Astrocyte (in vitro differentiated cells and primary cell): ENCODE results near the gene SH3BP4. TPM values are rescaled to one million over a fixed set of nuclear protein-coding genes. Genes with fewer than 3 reads are reported as not detected.
A peak's percentile ranks its signal among the peaks of the same experiment; 100 is the strongest.

Experiments
- DNase-seq: peaks from one replicate; pipeline ENCODE4 v3.0.0-alpha.2; 2010; ENCODE audit warnings: low read depth
- FAIRE-seq: peaks from 2 replicates; lab custom pipeline; 2011; peaks lifted over from hg19 to GRCh38; lab: Jason Lieb, UNC
- H2AFZ ChIP-seq: 2 replicates; pipeline ENCODE4 v1.6.0; 2012; ENCODE audit warnings: low read depth, low read length, inconsistent platforms
- H3K27ac ChIP-seq: 2 replicates; pipeline ENCODE4 v1.5.1; 2011; ENCODE audit warnings: low read depth, low read length, inconsistent platforms
- H3K27me3 ChIP-seq: 2 replicates; pipeline ENCODE4 v1.6.0; 2011; ENCODE audit warnings: low read length, inconsistent platforms; ENCODE audit not compliant: insufficient read depth
- H3K36me3 ChIP-seq: 2 replicates; pipeline ENCODE4 v1.5.1; 2011; ENCODE audit warnings: low read length, inconsistent platforms; ENCODE audit not compliant: insufficient read depth
- H3K4me1 ChIP-seq: 2 replicates; pipeline ENCODE4 v1.5.1; 2011; ENCODE audit warnings: low read length, inconsistent platforms; ENCODE audit not compliant: insufficient read depth
- H3K4me2 ChIP-seq: 2 replicates; pipeline ENCODE4 v1.6.0; 2012; ENCODE audit warnings: low read length, inconsistent platforms
- H3K4me3 ChIP-seq: 2 replicates; pipeline ENCODE4 v1.5.1; 2011; ENCODE audit warnings: low read depth, mild to moderate bottlenecking, low read length, inconsistent platforms; ENCODE audit not compliant: insufficient read depth
- H3K79me2 ChIP-seq: 2 replicates; pipeline ENCODE4 v1.6.0; 2012; ENCODE audit warnings: mild to moderate bottlenecking, low read length, inconsistent platforms; ENCODE audit not compliant: insufficient read depth
- H3K9ac ChIP-seq: 2 replicates; pipeline ENCODE4 v1.6.0; 2012; ENCODE audit warnings: mild to moderate bottlenecking, low read length, inconsistent platforms
- H3K9me3 ChIP-seq: 2 replicates; pipeline ENCODE4 v1.5.1; 2012; ENCODE audit warnings: low read depth, mild to moderate bottlenecking, low read length, inconsistent platforms; ENCODE audit not compliant: insufficient read depth
- H4K20me1 ChIP-seq: 2 replicates; pipeline ENCODE4 v1.6.0; 2012; ENCODE audit warnings: low read length, inconsistent platforms; ENCODE audit not compliant: insufficient read depth
- H3K27ac Mint-ChIP-seq: one replicate; pipeline ENCODE4 v1.8.0; 2021; ENCODE audit warnings: mild to moderate bottlenecking, mixed read lengths; ENCODE audit not compliant: unreplicated experiment
- H3K27me3 Mint-ChIP-seq: one replicate; pipeline ENCODE4 v1.8.0; 2021; ENCODE audit warnings: low read depth, mixed read lengths; ENCODE audit not compliant: unreplicated experiment
- H3K36me3 Mint-ChIP-seq: one replicate; pipeline ENCODE4 v1.8.0; 2021; ENCODE audit warnings: low read depth, mixed read lengths; ENCODE audit not compliant: unreplicated experiment
- H3K4me1 Mint-ChIP-seq: one replicate; pipeline ENCODE4 v1.8.0; 2021; ENCODE audit warnings: low read depth, mixed read lengths; ENCODE audit not compliant: unreplicated experiment
- H3K4me3 Mint-ChIP-seq: one replicate; pipeline ENCODE4 v1.8.0; 2021; ENCODE audit warnings: mild to moderate bottlenecking, moderate library complexity, mixed read lengths; ENCODE audit not compliant: unreplicated experiment
- H3K9me3 Mint-ChIP-seq: one replicate; pipeline ENCODE4 v1.8.0; 2021; ENCODE audit warnings: mild to moderate bottlenecking, mixed read lengths; ENCODE audit not compliant: unreplicated experiment
- CTCF ChIP-seq: IDR thresholded peaks from 2 replicates; pipeline ENCODE4 v1.5.1; 2011; ENCODE audit warnings: low read depth, mild to moderate bottlenecking, inconsistent platforms, low read length, moderate library complexity; ENCODE audit not compliant: insufficient read depth
- EZH2 ChIP-seq: IDR thresholded peaks from 2 replicates; pipeline ENCODE4 v1.6.1; 2012; ENCODE audit warnings: mild to moderate bottlenecking, low read length, inconsistent platforms; ENCODE audit not compliant: insufficient read depth
- total RNA-seq: library from RNA; stranded (reverse); gene quantifications from 2 replicates; pipeline ENCODE4 v1.2.1, GENCODE V29; 2021

The SH3BP4 gene
- total RNA-seq, 1 donor from 2014 or later, result 127 TPM

- H4K20me1 ChIP-seq, result peaks cover 24% of the 10 kb centered on the region
- H3K27me3 Mint-ChIP-seq, result peaks cover 10% of the 10 kb centered on the region
These were observed 107.3 kb downstream of the SH3BP4 start for GRCh38 chr2:235059161-235059560.

GRCh38 chr2:235061656-235062055, 109.8 kb downstream of the SH3BP4 start:
- no peak overlapping the region for H3K27ac Mint-ChIP-seq
- DNase-seq (no peak), FAIRE-seq (no peak)
- Histone ChIP-seq H3K4me1 (peaks cover 9% of the 10 kb centered on the region), H4K20me1 (no peaks in the 10 kb centered on the region), H3K27me3 (no peaks in the 10 kb centered on the region), H3K79me2 (no peaks in the 10 kb centered on the region), H3K9ac (no peak overlapping the region), H3K27ac (no peak overlapping the region), H3K4me2 (no peak overlapping the region), H2AFZ (no peak overlapping the region), H3K36me3 (peaks cover 1% of the 10 kb centered on the region), H3K9me3 (no peaks in the 10 kb centered on the region), H3K4me3 (no peak overlapping the region)
- no peak for TF ChIP-seq CTCF
- TF ChIP-seq EZH2, result no peak
- H3K4me1 Mint-ChIP-seq, result peaks cover 6% of the 10 kb centered on the region
- peaks cover 10% of the 10 kb centered on the region for H3K27me3 Mint-ChIP-seq
- H3K36me3 Mint-ChIP-seq, result peaks cover 4% of the 10 kb centered on the region
- no peak overlapping the region for H3K4me3 Mint-ChIP-seq
- peaks cover 4% of the 10 kb centered on the region for H3K9me3 Mint-ChIP-seq

More at GRCh38 chr2:235059161-235059560, 107.3 kb downstream of the SH3BP4 start:
- H3K79me2 ChIP-seq, result peaks cover 7% of the 10 kb centered on the region
- no peak overlapping the region for H3K4me3 Mint-ChIP-seq
- no peaks in the 10 kb centered on the region for H3K27me3 ChIP-seq
- FAIRE-seq (no peak), DNase-seq (no peak)
- no peak overlapping the region for H3K27ac ChIP-seq
- peaks cover 6% of the 10 kb centered on the region for H3K4me1 ChIP-seq
- H3K9me3 Mint-ChIP-seq, result peaks cover 4% of the 10 kb centered on the region
- no peak overlapping the region for H2AFZ ChIP-seq
- no peaks in the 10 kb centered on the region for H3K9me3 ChIP-seq
- peaks cover 26% of the 10 kb centered on the region for H3K36me3 ChIP-seq
- peak overlapping the region; percentile 15 for H3K27ac Mint-ChIP-seq
- H3K4me1 Mint-ChIP-seq, result no peaks in the 10 kb centered on the region
- no peak overlapping the region for H3K4me3 ChIP-seq
- peaks cover 15% of the 10 kb centered on the region for H3K36me3 Mint-ChIP-seq
- TF ChIP-seq CTCF (no peak), EZH2 (no peak)
- H3K4me2 ChIP-seq, result no peak overlapping the region
- no peak overlapping the region for H3K9ac ChIP-seq

- peaks cover 9% of the 10 kb centered on the region for H3K4me1 ChIP-seq
- Mint-ChIP-seq H3K9me3 (peaks cover 4% of the 10 kb centered on the region), H3K4me3 (no peak overlapping the region), H3K4me1 (peaks cover 6% of the 10 kb centered on the region), H3K36me3 (peaks cover 3% of the 10 kb centered on the region), H3K27me3 (peaks cover 10% of the 10 kb centered on the region), H3K27ac (no peak overlapping the region)
- DNase-seq (no peak), FAIRE-seq (no peak)
- no peak overlapping the region for H3K4me3 ChIP-seq
- H3K9me3 ChIP-seq, result no peaks in the 10 kb centered on the region
- H4K20me1 ChIP-seq, result no peaks in the 10 kb centered on the region
- H3K79me2 ChIP-seq, result no peaks in the 10 kb centered on the region
- no peaks in the 10 kb centered on the region for H3K36me3 ChIP-seq
- no peak overlapping the region for H3K9ac ChIP-seq
- TF ChIP-seq CTCF (no peak), EZH2 (no peak)
- H3K4me2 ChIP-seq, result no peak overlapping the region
- H3K27me3 ChIP-seq, result no peaks in the 10 kb centered on the region
- no peak overlapping the region for H2AFZ ChIP-seq
- H3K27ac ChIP-seq, result no peak overlapping the region
These were observed 111.7 kb downstream of the SH3BP4 start for GRCh38 chr2:235063471-235063961.
